GM18519 (cell line): ENCODE measurements around the gene C15orf39.

ENCODE experiments used
- ATAC-seq: cut with Tn5 transposase; IDR thresholded peaks from one replicate; pipeline ENCODE4 v1.9.1; 2021; ENCODE audit warnings: mild to moderate bottlenecking, moderate library complexity; ENCODE audit not compliant: unreplicated experiment, low FRiP score

C15orf39 gene

DNA sequence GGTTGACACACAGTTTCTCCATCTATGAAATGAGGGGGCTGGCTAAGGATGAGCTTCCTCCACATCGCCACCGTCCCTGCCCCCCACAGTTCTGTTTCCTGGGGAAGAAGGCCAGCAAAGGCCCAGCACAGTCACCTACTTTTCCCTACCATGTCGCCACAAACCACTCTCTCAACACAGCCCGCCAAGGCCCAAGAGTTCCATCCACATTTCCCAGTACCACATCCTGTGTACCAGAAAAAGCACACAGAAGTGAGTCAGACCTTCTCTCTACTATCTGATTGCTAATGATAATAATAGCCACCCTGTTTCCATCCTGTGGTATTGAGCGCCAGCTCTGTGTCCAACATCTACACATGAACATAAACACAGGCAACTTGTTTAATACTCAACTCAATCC is 30.3 kb upstream of the C15orf39 start:
- no peak for ATAC-seq

DNA sequence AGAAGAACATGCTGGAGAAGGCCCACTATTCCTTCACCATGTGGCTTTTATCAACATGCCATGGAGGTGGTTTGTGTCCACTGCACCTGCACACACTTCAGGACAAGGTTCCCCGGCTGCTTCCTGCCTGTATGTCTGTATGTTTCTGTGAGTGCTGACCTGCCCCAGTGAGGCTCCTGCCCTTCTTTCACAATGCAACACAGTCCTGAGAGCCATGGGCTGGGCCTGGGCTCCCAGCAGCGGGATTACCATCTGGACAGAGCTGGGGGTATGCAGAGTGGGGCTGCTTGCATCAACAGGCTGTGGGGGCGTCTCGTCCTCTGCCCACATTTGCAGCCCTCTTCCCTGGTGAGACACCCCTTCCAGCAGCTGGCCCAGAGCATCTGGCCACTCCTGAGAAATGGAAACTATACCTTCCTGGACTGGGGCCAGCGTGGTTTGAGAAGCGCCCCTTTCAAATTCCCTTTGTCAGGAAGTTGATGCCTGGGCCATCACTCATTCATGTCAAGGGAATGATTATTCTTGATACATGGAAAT is 29.3 kb upstream of the C15orf39 start:
- no peak for ATAC-seq

DNA sequence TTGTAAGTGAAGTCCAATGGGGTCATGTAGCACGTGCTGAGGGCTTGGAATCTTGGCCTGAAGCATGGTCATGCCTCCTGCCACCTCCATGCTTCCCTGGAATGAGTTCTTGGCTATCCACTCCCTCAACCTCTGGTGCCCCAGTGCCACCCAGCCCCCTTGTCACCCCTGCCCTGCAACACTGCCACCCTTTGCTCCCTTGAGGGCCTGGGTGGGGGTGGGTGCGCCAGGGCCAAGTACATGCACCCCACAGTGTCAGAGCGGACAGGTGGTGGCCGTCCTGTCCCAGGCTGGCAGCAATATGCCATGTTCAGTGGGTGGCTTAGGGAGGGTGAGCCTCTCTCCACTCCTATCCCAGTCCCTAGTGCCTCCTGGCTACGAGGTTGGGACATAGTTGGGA is 27.6 kb upstream of the C15orf39 start:
- no peak for ATAC-seq

DNA sequence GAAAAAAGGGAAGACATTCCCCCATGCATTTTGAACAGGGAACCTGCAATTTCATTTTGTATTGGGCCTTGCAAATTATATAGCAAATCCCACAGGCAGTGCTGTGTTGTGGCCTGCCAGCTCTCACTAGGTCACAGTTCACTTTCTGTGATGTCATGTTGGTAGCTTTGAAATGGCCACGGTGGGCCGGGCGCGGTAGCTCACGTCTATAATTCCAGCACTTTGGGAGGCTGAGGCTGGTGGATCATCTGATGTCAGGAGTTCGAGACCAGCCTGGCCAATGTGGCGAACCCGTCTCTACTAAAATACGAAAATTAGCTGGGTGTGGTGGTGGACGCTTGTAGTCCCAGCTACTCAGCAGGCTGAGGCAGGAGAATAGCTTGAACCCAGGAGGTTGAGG is 27.0 kb upstream of the C15orf39 start:
- no peak for ATAC-seq

DNA sequence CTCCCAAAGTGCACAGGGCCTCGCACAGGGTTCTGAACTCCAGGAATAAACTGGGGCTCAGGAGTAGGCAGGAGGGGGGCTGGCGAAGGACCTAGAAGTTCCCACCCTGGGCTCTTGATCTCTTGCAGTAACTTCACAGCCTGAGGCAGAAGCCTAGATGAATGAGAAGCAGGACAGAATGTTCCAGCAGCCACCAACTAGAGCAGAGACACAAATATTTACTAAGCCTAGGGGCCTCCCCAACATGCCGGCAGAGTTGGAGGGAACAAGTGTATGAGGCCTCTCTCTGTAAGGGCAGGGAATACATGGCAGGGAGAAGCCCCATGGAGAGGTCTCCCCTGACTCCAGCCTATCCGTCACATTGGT is 25.3 kb upstream of the C15orf39 start:
- no peak for ATAC-seq

DNA sequence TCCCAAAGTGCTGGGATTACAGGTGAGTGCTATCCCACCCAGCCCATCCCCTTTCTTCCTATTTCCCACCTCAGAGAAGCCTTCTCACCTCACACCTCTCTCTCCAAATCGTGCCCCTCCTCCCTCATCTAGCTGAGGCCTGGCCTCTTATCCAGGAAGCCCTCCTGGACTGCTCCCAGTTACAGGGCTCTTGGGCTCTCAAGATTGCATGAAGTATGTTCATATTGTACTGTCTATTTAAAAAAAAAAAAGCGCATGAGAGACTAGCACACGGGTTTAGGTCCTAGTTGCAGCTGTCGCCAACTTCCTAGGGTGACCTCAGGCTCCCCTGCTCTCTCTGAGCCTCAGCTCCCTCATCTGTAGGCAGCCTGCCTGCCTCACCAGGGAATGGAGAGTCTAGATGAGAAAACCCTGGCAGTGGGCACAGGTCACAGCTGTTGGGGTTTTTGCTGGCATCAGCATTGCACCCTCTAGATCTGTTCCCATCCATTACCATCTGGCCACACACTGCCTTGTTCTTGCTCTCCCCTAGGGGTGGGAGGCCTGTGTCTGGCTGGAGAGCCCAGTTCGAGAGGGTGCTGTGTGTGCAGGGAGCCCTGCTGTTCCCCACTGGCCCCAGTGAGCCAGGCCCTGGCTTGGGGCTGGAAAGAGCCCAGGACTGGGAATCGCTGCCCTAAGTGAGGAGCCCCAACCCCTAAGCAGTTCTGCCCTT is 24.2 kb upstream of the C15orf39 start:
- ATAC-seq, result no peak

DNA sequence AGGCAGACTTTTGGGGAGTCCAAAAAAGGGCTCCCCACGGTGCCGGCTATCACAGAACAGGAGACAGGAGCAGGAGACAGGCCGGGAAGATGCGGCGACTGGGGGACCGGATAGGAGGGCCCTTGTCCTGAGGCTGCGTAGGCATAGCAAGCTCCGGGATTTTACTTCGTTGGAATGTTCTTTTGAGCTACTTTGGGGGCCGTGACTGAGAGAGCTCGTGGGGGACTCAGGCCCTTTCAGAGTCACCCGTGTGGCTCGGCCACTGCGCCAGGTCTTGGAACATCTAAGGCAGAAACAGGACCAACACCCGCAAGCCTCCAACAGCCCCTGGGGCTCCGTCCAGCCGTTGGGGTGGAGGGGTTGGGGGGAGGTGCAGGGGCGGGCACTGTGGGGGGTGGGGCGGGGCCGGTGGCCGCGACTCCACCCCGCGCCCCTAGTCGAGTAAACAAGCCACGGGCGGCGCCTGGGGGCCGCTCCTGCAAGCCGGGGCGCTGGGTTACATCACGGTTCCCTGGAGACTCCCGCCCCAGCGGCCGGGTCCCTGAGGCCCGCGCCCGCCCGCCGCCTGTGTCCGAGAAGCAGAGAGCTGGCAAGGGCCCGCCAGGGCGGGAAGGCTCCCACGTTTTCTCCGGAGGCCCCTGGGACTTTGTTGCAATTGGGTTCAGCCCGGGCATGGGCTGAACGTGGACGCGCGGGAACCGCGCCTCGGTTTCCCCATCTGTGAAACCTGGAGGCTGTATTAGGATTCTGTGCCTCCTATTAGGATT is 23.3 kb upstream of the C15orf39 start:
- ATAC-seq, result no peak

DNA sequence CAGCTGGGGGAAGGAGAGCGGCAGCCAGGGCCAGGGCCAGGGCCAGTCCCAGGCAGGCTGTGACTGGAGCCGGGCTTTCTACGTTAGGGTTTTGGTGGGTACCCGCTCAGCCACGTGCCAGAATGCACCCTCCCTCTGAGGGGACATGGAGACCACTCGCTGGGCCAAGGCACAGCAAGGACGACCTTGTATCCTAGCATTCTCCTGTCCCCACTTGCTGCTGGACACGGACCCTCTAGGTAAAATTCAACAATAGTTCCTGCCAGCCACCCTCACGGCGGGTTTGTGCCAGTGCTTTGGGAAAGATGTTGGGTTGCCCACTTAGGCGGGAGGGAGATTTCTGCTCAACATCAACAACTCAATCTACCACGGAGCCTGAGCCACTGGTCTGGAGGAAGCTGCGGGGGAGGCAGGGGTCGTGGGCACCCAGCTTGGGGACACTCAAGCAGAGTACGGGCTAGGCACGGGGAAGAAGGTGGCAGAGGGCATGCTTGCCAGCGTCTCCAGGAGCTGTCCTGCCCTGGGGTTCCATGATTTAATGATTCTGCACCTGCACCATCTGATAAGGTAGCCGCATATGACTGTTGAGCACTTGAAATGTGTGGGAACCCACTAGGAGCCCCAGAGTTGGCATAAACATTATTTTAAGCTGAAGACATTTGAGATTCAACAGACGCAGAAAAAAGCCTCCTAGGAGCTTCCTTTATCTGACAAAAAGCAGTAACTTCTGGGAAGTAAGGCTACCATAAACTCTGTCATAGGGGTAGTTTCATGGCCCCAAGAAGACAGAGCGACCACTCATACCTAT is 22.5 kb upstream of the C15orf39 start:
- ATAC-seq, result no peak

DNA sequence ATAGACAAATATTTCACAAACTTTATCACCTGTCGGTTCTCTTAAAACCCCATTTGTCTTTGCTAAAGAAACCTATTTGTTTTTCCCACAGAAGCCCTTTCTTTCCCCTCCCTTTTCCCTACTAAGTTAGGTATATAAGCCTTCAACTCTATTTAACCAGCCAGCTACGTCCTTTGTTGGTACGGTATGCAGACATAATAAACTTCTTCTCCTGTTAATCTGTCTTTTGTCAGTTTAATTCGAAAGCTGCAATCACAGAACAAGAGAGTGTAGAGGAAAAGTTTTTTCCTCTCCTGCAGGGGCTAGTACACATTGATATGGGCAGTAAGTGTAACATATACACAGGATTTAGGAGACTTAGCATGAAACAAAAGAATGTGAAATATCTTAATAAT is 21.9 kb upstream of the C15orf39 start:
- no peak for ATAC-seq

DNA sequence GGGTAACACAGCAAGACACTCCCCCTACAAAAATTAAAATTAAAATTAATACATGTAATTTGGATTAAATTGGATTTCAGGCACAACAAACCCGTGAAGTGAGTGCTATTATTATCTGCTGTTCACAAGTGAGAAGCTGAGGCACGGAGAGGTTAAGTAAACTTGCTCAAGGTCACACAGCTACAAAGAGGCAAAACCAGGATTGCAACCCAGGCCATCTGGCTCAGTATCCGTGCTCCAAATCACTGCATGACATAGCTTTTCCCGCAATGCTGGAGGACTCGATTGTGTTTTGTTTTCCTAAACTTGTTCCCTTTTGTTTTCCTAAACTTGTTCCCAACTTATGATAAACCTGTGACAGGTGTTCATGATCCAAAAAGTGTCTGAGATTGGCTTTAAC is 19.9 kb upstream of the C15orf39 start:
- ATAC-seq, result no peak

DNA sequence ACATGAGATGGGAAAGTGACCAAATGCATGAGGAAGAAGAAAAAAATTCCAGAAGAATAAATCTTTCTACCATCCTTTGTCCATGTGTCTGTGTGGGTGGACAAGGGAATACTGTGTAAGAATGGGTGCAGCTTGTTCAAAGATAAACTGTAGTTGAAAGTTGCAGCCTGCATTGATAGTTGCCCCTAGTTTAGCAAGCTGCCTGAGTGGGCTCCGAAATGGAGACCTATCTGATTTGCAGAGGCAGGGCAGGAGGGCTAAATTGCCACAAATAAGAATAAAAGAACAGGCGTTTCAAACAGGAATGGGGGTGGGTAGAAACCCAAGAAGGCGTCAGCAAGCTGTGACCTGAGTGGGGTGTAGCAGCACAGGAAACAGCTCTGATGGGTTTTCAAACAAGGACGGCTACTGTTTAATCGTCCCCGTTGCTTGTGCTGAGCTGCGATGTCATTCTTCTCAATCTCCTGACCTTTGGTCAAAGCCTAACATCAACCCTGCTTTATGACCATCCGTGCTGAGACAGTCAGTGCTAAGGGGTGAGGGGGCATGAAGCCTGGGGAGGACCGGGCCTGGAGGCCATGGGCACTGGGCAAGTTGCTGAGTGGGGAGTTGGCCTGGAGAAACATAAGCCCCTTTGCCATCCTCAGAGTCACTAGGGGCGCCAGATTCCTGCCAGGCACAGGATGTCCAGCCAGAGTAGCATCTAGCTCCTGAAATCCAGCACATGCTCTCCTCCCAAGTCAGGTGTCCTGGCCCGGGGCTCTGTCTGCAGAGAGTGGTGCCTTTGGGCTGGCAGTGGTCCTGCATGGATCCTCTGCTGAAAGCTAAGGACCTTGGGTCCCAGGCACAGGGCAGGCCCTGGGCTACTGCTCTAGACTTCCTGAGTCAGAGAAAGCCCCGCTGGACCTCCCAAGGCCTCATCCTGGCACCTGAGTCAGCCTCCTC is 19.2 kb upstream of the C15orf39 start:
- ATAC-seq, result no peak

DNA sequence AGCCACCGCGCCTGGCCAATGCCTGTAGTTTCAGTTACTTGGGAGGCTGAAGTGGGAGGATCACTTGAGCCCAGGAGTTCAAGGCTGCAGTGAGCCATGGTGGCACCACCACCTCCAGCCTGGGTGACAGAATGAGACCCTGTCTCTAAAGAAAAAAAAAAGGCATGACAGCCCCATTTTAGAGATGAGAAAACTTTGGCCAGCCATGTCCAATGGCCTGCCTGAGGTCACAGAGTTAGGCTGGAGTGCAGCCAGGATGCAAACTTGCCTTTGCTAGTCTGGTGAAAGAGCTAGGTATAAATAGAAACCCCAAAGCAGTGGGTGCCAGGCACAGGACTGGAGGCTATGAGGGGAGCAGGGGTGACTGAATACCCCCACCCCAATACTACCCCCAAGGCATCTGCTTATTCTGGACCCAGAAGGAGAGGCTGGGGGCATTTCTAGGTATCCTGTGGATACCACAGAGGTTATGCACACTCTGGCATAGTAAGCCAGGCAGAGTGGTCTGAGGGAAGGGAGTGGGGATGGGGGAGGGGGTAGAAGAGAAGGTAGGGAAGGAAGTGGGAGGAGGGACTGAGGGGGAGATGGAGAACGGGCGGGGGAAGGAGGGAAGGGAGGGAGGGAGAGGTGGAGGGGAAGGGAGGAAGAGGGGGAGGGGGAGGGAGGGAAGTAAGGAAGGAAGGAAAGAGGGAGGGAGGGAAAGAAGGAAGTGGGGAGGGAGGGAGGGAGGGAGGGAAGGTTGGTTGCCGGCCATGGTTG is 16.2 kb upstream of the C15orf39 start:
- no peak for ATAC-seq

DNA sequence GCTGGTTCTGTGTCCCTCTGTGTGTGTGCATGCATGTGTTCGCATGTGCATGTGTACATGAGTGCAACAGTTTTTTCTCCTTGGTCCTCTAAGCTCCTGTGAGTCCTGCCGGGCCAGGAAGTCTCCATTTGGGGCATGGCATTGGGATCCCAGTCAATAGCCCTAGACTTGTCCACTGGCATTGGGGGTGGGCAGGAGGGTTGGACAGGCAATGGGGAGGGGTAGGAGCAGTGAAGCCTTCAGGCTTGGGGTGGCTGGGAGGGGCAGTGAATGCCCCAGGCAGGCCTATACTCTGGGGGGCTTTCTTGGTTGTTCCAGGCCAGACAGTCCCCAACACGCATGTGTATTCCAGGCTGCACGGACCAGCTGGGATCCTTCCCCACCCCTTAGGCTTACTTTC is 15.6 kb upstream of the C15orf39 start:
- no peak for ATAC-seq

DNA sequence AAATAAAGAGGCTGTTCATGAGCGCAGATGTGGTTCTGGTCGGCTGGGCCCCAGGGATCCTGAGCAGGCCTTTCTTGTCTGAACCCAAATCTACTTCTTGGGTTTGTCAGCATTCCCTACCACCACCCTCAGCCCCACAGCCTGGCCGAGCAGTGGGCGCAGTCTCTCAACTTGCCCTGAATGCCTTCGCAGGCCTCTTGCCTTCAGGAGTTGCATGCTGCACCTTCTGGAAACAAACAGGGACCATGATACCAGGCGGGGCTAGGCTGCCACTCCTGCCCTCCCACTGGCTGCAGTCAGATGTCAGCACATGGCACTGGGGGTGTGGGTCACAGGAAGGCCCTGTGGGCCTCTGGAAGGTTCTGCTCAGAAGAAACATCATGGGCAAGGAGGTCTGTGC is 13.2 kb upstream of the C15orf39 start:
- no peak for ATAC-seq

DNA sequence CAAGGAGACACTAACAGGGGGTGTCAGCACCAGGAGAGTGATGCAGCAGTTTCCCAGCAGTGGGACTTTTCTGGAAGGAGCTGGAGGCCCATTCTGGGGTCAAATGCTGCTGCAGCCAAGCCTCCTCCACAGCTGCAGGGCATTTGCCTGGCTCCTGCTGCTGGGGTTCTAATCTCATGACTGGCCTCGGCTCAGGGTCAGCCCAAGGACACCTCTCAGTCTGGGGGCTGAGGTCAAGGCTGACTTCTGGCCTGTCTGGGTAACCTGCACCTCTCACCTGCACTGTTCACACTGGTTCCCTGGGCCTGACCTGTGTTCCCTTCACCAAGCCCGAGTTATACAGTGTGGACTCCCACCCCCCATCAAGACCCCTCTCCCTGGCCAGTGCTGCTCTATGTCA is 10.4 kb upstream of the C15orf39 start:
- ATAC-seq, result no peak

DNA sequence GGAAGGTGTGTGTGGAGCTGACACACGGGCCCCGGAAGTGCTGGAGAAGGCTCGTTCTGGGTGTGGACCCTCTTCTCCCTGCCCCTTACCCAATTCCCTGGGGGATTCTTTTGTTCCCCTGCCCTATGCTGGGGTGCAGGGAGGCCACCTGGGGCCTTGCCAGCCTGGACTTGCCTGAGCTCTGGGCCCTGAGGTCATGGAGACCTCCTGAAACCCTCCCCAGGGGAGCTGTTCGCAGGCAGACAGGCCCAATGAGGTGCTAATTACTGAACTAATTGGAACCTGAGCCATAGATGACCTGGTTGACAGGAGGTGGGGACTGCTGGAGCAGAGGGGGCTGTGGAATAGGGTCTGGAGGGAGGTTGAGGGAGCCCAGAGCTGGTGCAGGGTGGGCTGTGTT is 9.4 kb upstream of the C15orf39 start:
- ATAC-seq, result no peak

DNA sequence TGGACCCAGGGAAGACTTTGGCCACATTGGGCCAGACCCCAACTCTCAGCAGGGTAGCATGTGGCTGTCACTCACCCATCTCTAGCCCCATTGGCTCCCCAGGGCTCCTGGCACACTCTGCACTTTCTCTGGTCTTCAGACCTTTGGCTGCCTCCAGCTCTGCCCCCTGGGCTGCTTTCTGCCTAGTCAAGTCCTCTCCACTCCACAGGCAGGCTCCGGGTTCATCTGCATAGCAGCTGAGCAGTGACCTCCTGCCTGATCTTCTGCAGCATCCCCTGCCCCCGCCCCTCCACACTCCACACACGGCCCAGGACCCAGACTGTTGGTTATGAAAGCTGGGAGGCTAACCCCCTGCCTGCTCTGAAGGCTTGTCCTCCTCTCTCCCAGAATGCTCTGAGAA is 8.4 kb upstream of the C15orf39 start:
- no peak for ATAC-seq

DNA sequence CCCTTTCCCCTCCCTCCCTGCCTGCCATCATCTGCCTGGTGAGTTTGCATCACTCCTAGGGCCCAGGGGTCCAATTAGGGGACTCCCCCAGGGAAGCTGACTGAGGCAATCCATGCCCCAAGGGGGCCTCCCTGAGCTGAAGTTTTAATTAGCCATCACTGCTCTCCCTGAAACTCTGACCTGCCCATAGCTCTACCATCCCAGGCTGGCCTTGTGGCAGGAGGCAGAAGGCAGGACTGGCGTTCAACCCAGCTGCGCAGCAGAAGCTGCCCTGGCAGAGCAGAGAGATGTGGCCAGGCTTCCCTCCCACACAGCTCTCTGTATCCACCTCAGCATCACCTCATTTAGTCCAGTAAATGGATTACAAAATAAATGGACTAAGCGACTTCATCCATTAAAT is 7.7 kb upstream of the C15orf39 start:
- no peak for ATAC-seq

DNA sequence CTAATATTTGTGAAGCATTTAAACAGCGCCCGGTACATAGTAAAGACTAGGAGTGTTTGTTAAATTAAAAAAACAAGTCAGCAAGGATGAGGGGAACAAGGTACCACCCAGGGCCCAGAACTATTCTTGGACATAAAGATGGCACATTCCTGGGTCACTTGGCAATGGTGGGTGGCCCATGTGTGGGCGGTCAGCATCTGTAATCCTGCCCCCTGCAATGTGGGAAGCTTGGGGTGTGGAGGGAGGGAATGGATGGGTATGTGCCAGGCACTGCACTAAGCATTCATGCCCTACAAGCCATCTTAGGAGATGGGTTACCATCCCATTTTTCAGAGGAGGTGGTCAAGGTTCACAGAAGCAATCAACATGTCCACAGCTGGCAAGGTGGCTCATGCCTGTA is 7.3 kb upstream of the C15orf39 start:
- no peak for ATAC-seq
